HepG2 (cell line): ENCODE measurements around the gene NRL. TPM values are rescaled to one million over a fixed set of nuclear protein-coding genes. Genes with fewer than 3 reads are reported as not detected.

ENCODE experiments used
- DNMT3B ChIP-seq: conservative IDR thresholded peaks from 2 replicates; pipeline ENCODE4 v1.6.1; 2016; ENCODE audit warnings: missing biosample characterization, control low read depth
- GABPB1 ChIP-seq: IDR thresholded peaks from 2 replicates; pipeline ENCODE4 v1.6.1; 2016; ENCODE audit warnings: mild to moderate bottlenecking, missing genetic modification reagents, moderate library complexity, missing compliant biosample characterization
- GRHL1 ChIP-seq: sonication (generic); formaldehyde crosslinking; conservative IDR thresholded peaks from 2 replicates; pipeline ENCODE4 v1.8.0; 2022; ENCODE audit warnings: missing genetic modification reagents
- MAZ ChIP-seq, 2 experiments: sonication (generic) in 1 of 2; formaldehyde crosslinking in 1 of 2; IDR thresholded peaks; 2 replicates each; pipeline versions ENCODE4 v1.5.0 to v1.6.1; 2012 to 2020; ENCODE audit warnings: low read depth in 2 of 2, mild to moderate bottlenecking in 2 of 2, borderline replicate concordance in 1 of 2, improper control_type of control experiment in 1 of 2, low read length in 1 of 2, missing genetic modification reagents in 1 of 2, moderate library complexity in 1 of 2
- RFX5 ChIP-seq: IDR thresholded peaks from 2 replicates; pipeline ENCODE4 v1.6.1; 2011; ENCODE audit warnings: low read depth, low read length, improper control_type of control experiment
- SNAPC5 ChIP-seq: sonication (generic); formaldehyde crosslinking; IDR thresholded peaks from 2 replicates; pipeline ENCODE4 v1.8.1; 2023; ENCODE audit warnings: mild to moderate bottlenecking, missing genetic modification reagents, borderline replicate concordance
- STAT5B ChIP-seq: sonication (generic); formaldehyde crosslinking; IDR thresholded peaks from 2 replicates; pipeline ENCODE4 v1.4.0; 2020; ENCODE audit warnings: missing genetic modification reagents
- TAF1 ChIP-seq: sonication (generic); formaldehyde crosslinking; IDR thresholded peaks from 2 replicates; pipeline ENCODE4 v1.4.0; 2020; ENCODE audit warnings: missing genetic modification reagents
- TEAD3 ChIP-seq: optimal IDR thresholded peaks from 2 replicates; pipeline ENCODE3; 2016; ENCODE audit warnings: borderline replicate concordance
- ZNF646 ChIP-seq: sonication (generic); formaldehyde crosslinking; IDR thresholded peaks from 2 replicates; pipeline ENCODE4 v1.9.0; 2021; ENCODE audit warnings: mild to moderate bottlenecking, missing genetic modification reagents
- ZNF816 ChIP-seq: sonication (generic); formaldehyde crosslinking; IDR thresholded peaks from 2 replicates; pipeline ENCODE4 v1.8.0; 2022; ENCODE audit warnings: missing genetic modification reagents, mild to moderate bottlenecking, borderline replicate concordance
- polyA plus RNA-seq, 8 experiments: library from polyadenylated mRNA; depleted of rRNA in 3 of 8; stranded (reverse) in 7 of 8; unstranded in 1 of 8; fragments of >200 nt; fragmentation: Illumina TruSeq in 4 of 8; extraction: Trizol in 4 of 8; gene quantifications; 2 replicates each; pipeline versions ENCODE4 v1.2.1 to v1.2.3, GENCODE V29; 2011 to 2016; ENCODE audit warnings: low read depth in 4 of 8, missing spikeins in 1 of 8, mixed read lengths in 1 of 8; ENCODE audit not compliant: insufficient read depth in 1 of 8
- total RNA-seq, 5 experiments: library from RNA; depleted of rRNA; stranded (reverse); fragments of >200 nt; fragmentation: Illumina TruSeq; extraction: Trizol; gene quantifications; 2 replicates each; pipeline ENCODE4 v1.2.3, GENCODE V29; 2016; ENCODE audit warnings: low read depth in 1 of 5
- TF ChIP-seq, protein P1 (sequence below): sonication (generic); formaldehyde crosslinking; IDR thresholded peaks from 2 replicates; pipeline ENCODE4 v1.4.0; 2020; ENCODE audit warnings: missing genetic modification reagents, mild to moderate bottlenecking, borderline replicate concordance

NRL gene
- total and polyA plus RNA-seq, 2 of the 13 experiments (the other 11 are each of a cell fraction or from before 2014, with no cell fraction given): 2.5 to 4.7 TPM

DNA sequence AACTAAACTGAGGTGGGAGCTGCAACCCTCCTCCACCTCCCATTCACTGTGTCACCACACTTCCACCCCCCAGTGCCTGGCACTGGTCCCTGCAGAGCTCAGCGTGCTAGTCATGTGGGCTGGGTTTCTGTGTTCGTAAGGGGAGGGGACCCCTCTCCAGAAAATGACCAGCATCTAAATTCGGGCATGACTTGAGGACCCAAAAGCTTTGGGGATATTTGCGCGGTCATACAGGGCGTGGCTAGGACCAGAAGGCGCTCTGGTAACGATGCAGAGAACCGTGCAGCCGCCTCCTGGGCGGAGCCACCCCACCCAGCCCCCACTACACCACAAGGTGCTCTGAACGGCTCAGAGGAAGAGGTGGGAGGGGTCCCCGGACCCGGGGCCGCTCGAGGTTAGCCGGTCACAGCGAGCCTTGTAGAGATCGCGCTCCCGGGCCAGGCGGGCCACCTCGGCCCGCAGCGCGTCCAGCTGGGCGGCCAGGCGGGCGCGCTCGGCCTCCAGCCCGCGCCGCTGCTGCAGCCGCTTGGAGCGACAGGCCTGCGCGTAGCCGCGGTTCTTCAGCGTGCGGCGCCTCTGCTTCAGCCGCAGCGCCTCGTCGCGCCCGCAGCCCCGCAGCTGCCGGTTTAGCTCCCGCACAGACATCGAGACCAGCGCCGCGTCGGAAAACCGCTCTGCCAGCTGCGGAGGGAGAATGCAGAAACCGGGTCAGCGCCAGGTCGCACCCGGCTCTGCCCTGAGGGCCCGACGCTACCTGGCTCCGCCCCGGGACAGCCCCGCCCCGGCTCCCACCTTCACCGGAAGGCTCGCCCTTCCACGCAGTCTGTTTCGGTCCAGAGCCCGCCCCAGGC lies 33.6 kb downstream of the NRL start (continued):
- TF ChIP-seq, protein P1, sequence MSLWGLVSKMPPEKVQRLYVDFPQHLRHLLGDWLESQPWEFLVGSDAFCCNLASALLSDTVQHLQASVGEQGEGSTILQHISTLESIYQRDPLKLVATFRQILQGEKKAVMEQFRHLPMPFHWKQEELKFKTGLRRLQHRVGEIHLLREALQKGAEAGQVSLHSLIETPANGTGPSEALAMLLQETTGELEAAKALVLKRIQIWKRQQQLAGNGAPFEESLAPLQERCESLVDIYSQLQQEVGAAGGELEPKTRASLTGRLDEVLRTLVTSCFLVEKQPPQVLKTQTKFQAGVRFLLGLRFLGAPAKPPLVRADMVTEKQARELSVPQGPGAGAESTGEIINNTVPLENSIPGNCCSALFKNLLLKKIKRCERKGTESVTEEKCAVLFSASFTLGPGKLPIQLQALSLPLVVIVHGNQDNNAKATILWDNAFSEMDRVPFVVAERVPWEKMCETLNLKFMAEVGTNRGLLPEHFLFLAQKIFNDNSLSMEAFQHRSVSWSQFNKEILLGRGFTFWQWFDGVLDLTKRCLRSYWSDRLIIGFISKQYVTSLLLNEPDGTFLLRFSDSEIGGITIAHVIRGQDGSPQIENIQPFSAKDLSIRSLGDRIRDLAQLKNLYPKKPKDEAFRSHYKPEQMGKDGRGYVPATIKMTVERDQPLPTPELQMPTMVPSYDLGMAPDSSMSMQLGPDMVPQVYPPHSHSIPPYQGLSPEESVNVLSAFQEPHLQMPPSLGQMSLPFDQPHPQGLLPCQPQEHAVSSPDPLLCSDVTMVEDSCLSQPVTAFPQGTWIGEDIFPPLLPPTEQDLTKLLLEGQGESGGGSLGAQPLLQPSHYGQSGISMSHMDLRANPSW (CRISPR knock-in tag): no peak
- TF ChIP-seq GRHL1 (CRISPR knock-in tag) (no peak), RFX5 (no peak), MAZ (IDR thresholded peaks at IDR 0.05; ENCODE audit: borderline replicate concordance, low read depth, low read length) (0 out of 2 replicates have a peak, but pooled peaks have one; percentile 12), MAZ (CRISPR knock-in tag; IDR thresholded peaks at IDR 0.05; ENCODE audit: low read depth) (peak; percentile 94), SNAPC5 (CRISPR knock-in tag) (no peak), DNMT3B (CRISPR knock-in tag) (no peak), ZNF646 (CRISPR knock-in tag) (no peak), TEAD3 (CRISPR knock-in tag) (no peak), GABPB1 (CRISPR knock-in tag) (peak; percentile 88), ZNF816 (CRISPR knock-in tag) (no peak), TAF1 (CRISPR knock-in tag) (peak; percentile 57; the same call in 1 of the 2 replicates), STAT5B (CRISPR knock-in tag) (0 out of 2 replicates have a peak, but pooled peaks have one; percentile 22)
